OCI-M2 (cell line): Measurements from ENCODE around the gene TRMT5.

Experiments used
- DNase-seq: peaks from one replicate; lab custom pipeline; 2025; ENCODE audit not compliant: unreplicated experiment; lab: John Stamatoyannopoulos, UW

TRMT5 gene

DNA sequence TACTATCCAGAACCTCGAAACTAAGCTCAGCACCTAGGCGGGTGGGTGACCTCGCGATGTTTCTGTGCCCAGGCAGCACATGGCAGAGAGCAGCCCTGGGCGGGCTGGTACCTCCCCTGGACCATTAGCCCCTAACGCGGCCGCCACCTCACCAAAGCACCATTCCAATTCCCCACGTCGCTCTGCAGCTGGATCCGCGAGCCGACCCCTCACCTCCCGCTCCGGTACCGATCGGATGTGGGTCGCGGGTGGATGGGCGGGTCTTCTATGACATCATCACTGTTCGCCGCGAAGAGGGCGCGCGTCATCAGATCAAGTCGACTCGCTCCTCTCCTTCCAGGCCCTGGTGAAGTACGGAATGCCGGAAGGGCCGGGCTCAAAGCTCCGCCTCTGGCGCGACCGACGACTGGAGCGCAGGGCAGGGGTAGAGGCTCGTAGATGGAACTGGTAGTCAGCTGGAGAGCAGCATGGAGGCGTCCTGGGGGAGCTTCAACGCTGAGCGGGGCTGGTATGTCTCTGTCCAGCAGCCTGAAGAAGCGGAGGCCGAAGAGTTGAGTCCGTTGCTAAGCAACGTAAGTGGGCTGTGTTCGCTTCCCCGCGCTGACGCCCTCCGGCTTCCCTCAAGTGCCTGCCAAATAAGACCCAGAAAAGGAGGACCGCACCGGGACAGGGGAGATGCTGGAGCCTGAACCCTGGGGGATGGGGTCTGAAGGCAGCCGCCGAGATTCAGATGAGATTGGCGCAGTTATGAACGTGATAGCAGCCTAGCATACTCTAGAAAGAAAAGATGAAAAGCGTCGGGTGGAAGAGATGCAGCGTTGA lies at the start of gene TRMT5, which contains the start of gene SLC38A6:
TRMT5 (minus strand) TSS at position 269 of the 822 bp plus-strand sequence; CDS start at position 163, 106 bp downstream.
SLC38A6 (plus strand) TSS at position 435 of the 822 bp plus-strand sequence; CDS start at position 468, 33 bp downstream.
- peak; percentile 87 for DNase-seq

GRCh38 chr14:61026526-61026925 lies 45.6 kb upstream of the TRMT5 start:
- no peak for DNase-seq

- peak; percentile 21 for DNase-seq
Observed at GRCh38 chr14:61025251-61026223, 44.7 kb upstream of the TRMT5 start.

DNA sequence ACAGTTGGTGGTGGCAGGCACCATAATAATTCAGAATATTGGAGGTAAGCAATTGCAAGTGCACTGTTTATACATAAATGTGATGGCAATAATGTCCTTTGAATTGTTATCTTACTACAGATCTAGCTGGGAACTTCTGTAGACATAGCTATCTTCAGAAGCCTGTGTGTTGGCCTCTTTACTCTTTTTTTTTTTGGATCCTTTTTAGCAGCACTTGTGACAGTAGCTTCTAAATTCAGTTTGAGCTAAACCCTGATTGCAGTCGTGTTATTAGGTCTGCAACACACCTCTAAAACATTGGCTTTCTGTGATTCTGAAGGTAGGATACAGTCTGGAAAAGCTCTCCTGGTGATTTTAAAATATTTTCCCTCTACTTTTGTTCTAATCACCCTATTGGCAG lies 38.7 kb upstream of the TRMT5 start:
- DNase-seq: no peak

DNA sequence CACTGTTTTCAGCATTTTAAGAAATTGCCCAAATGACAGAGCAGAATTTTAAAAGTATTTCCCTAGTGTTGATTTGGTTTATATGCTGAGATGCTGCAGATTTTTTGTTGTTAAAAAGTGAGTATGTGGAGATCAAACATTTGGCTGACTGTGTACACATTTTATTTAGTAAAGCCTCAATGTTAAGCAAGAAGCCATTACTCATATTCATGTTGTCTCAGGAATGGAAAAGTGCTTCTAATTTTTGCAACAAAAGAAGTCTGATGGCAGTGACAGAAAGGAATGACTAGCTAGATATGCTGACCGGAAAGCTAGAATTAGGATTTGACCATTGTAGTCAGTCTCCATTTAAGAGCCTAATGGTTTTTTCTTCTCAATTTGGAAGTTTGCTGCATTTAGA lies 22.7 kb upstream of the TRMT5 start:
- no peak for DNase-seq

GRCh38 chr14:60999536-60999935 lies 18.7 kb upstream of the TRMT5 start:
- DNase-seq: no peak

GRCh38 chr14:60998617-60999016 lies 17.7 kb upstream of the TRMT5 start:
- DNase-seq: no peak

GRCh38 chr14:60989599-60989998 lies 8.7 kb upstream of the TRMT5 start:
- DNase-seq: peak; percentile 91

DNA sequence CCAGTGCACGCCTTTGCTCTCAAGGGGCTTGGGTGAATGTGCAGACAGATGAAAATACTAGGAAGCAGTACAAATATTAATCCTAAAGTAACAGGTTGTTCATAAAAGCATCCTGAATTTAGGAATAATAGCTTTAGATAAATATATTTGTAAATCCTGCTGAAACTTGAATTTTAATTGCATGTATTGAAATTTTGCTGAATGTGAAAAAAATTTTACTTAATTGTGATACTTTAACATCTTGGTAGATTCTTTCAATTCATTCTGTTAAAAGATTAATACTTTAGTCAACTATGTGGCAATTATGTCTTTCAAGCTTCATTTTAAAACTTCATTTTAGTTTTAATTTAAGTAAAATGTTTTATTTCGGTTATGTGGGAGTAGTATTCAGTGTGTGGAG lies 5.6 kb upstream of the TRMT5 start:
- DNase-seq: no peak

DNA sequence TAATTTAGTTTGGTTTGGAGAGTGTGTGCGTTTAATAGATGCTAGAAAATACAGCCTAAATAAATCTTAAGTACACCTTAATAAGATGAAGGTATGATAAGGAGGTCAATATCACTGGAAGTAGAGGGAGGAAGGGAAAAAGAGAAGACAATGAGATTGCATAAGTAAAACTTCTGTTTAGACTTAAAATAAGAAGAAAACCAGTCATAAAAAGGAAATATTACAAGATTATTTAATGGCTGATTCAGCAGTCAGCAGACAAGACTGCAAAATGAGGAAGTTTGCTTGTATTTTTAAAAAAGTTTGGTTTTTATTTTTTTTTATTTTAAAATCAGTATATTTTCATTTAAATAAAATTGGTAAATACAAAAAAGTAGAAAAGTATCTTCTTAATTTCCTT lies 3.3 kb upstream of the TRMT5 start:
- DNase-seq: no peak

GRCh38 chr14:60981633-60982455 lies 965 bp upstream of the TRMT5 start:
- no peak for DNase-seq

DNA sequence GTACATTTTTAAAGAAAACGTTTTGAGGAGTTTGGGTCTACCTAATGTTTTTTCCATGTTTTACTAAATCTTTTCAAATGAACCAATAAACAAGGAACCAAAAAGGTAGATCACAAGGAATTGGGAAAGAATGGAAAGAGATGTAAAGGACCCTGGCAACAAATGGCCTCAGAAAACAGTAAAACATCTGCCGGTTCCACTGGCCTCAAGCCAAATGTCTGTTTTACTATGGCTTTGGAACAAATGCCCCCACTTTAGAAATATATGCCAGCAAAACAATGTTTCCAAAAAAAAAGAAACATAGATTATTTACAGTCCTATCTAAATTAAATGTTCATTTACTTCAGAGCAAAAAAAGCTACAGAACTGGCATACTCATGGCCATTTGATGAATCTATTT lies 3.0 kb downstream of the TRMT5 start:
- no peak for DNase-seq

DNA sequence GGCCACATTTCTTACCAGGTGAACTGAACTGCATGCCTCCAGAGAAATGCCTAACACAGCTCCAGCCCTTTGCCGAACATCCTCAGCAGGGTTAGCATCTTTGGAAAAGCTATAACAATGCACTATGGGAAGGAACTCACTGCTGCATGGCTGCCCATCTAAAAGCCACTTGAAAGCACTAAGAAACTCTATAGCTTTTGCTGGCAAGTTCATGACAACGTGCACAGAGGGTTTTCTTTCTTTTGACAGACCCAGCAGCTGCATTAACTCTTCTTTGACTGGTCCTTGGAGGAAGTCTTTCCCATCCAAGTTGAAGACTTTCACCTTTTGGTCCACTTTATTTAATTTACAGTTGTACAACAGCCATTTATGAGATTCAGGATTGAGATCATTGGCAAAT lies 5.3 kb downstream of the TRMT5 start:
- DNase-seq: no peak

- DNase-seq: no peak
Observed at GRCh38 chr14:60974090-60974651, 6.7 kb downstream of the TRMT5 start.

- no peak for DNase-seq
Observed at GRCh38 chr14:60973070-60973469, 7.8 kb downstream of the TRMT5 start.

DNA sequence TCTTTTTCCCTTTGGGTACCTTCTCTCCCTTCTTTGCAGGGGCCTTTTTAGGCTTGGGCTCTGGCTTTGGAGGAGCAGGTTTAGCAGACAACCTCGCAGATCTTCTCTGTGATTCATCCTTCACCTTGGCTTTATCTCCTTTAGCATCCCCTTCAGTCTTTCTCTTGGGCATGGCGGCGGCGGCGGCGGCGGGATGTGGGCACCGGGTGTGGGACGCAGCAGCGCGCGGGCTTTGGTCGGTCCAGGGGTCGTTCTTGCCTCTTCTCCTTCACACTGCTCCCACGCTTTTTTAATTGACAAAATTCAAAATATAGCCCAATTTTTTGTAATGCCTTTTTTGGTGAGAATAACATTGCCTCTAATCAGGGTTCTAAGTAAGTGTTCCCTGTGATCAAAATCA lies 8.6 kb downstream of the TRMT5 start:
- DNase-seq: no peak

GRCh38 chr14:60971271-60971670 lies 9.6 kb downstream of the TRMT5 start:
- no peak for DNase-seq

DNA sequence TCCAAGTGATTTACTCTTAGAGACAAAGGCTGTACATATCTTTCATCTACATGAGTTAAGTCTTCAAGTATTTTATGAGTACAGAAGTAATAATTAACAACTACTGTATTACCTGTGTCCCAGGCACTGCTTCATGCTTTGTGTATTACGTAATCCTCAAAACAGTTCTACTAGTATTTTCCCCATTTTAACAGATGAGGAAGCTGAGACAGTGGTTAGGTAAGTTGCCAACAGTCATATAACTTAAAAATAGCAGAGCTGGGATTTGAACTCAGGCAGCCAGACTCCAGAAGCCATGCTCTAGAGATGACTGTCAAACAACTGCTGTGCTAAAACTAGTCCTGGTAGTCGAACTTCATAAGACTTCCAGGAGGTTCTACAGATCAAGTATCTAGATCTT lies 10.7 kb downstream of the TRMT5 start:
- DNase-seq: no peak

GRCh38 chr14:60968671-60969070 lies 12.2 kb downstream of the TRMT5 start:
- no peak for DNase-seq

- no peak for DNase-seq
Observed at GRCh38 chr14:60968099-60968498, 12.8 kb downstream of the TRMT5 start.

- no peak for DNase-seq
Observed at GRCh38 chr14:60965402-60965801, 15.5 kb downstream of the TRMT5 start.
